DMS 273 treated with DMSO at 0.1 percent for 48 hours (cell line): ENCODE results near the gene SMAD9.

Experiments used
- DNase-seq: peaks from one replicate; lab custom pipeline; 2025; lab: John Stamatoyannopoulos, UW

Gene SMAD9

DNA sequence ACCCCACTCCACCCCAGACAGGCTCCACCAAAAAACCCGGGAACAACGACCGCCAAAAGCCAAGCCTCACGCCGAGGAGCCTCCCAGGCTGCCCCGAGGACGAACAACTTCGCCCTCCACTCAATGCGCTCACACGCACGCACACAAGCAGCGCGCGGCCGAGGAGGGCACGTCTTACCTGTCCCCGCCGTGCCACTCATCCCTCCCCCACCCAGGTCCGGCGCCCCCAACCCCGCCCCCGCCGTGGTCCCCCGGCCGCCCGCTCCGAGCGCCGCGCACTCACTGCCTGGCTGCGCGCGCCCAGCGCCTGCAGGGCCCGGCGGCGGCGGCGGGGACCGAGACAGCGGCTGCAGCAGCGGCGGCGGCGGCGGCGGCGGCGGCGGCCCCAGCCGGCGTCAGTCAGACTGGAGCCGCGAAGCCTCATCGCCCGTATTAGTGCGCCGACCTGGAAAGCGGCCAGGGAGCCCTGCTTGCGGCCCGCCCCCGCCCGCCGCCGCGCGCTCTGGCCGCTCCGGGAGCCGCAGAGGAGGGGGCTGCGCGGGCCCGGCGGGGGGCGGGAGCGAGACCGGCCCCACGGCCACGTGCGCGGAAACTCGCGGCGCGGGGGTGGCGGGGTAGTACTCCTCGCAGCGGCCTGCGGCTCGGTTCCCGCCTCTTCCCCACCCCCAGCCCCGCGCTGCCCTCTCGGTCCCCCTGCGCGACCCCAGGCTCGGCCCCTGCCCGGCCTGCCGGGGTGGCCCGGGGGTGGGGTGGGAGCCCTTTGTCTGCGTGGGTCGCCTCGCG lies at the start of gene SMAD9:
SMAD9 (minus strand) TSS at position 406 of the 783 bp plus-strand sequence. CDS start 40,549 bp downstream, outside the sequence.
- no peak for DNase-seq

GRCh38 chr13:36966404-36966803 lies 46.4 kb upstream of the SMAD9 start:
- no peak for DNase-seq

DNA sequence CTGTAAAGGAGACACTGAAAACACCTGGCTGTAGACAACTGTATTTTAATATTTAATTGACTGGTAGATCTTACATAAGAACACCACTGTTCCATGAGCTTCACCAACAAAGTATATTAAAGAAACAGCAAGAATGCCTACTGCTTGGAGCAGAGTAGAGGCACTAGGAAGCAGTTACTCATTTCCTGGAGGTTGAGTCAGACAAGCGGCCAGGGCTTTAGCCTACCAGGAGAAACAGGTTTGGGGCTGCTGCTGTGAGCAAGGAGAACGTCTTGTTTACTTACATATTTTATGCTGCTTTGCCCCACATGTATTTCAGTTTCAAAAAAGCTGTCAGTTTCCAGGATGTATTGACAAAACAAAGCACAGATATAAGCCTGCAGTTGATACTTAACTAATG lies 45.7 kb upstream of the SMAD9 start:
- DNase-seq = no peak

- DNase-seq = no peak
Measured at GRCh38 chr13:36959456-36960116, 39.5 kb upstream of the SMAD9 start.

DNA sequence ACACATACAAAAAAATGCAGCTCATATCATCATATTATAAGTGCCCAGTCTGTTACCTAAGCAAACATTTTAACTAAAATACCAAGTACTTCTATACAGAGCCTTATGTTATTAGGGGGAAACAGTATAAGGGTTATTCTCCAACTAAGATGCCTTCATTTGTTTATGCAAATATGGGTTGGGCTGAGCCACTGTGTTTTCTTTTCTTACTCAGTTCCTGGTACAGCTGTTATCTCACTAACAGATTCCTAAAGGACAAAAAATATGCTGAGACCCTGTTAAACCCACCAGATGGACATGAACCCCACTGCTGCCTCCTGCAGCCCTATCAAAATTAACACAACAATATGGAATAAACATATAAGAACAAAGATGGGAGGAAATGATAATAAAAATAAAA lies 34.5 kb upstream of the SMAD9 start:
- DNase-seq = no peak

GRCh38 chr13:36950920-36951319 lies 30.9 kb upstream of the SMAD9 start:
- no peak for DNase-seq

- DNase-seq = no peak
Measured at GRCh38 chr13:36950330-36950729, 30.3 kb upstream of the SMAD9 start.

DNA sequence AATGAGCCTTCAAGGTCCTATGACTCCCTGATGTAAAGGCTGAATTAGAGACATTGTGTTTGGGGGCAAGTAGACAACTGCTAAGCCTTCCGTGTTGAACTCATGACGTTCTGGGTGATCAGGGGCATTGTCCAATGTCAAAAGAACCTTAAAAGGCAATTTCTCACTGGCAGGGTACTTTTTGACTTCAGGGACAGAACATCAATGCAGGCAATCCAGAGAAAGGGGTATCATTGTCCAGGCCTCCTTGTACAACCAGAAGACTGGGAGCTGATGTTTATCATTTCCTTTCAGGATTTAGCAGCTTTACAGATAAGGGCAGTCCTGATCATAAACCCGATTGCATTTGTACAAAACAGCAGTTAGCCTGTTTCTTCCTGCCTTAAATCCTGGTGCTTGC lies 25.0 kb upstream of the SMAD9 start:
- DNase-seq = no peak

- no peak for DNase-seq
Measured at GRCh38 chr13:36925603-36926002, 5.6 kb upstream of the SMAD9 start.

GRCh38 chr13:36924001-36924400 lies 4.0 kb upstream of the SMAD9 start:
- no peak for DNase-seq

GRCh38 chr13:36921631-36922301 lies 1.7 kb upstream of the SMAD9 start:
- DNase-seq = no peak

DNA sequence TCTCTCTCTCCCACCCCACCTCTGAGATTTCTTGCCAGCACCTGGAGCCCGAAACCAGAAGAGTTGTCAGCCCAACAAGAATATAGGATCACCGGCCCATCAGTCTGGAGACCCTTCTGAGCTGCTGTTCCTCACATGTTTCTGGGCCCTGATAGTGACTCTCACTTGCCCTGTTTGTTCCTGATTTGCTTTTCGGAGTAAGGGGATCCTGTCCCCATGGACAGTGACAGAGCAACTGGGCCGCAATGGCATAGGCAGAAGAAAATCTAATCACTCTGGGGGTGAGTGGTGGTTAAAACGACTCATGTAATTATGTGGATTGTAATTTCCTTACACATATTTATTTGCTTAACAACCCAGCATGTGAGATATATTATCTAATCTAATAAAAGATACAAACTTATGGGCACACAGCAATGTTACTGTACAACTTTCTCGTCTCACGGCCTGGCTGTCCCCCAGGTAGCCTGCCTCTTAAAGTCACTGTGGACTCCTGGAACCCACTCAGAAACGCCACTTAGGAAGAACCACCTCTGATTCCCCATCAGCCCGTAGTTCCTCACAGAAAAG lies 663 bp upstream of the SMAD9 start:
- no peak for DNase-seq

DNA sequence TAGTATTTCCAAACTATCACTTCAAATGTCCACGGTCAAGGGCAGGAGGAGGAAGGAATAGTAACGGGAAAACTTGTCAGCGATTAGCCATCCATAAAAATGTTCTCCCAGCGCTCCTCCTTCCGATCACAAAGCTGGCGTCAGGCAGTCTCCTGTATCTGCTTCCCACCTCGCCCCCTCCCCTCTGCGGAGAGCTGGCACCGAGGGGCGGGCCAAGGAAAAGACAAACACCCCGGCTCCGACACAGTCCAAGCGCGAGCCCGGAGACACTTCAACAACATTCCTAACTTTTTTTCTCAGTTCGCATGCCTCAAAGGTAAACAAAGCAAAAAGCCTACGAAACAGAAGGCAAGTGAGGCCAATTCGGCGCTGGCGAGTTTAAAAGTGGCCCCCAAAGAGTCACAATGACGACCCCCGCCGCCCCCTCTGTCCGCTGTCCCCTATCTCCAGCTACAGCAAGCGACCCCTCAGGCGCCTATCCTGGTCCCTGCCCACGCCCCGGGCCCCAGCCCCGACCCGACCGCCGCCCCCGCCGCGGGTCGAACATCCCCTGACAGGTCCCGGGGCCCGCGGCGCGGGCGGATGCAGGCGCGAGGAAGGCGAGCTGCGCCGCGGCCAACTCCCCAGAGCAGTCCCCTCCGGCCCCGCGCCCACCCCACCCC lies 736 bp downstream of the SMAD9 start:
- peak; percentile 52 for DNase-seq

- peak; percentile 42 for DNase-seq
Measured at GRCh38 chr13:36918246-36919131, 1.5 kb downstream of the SMAD9 start.

DNA sequence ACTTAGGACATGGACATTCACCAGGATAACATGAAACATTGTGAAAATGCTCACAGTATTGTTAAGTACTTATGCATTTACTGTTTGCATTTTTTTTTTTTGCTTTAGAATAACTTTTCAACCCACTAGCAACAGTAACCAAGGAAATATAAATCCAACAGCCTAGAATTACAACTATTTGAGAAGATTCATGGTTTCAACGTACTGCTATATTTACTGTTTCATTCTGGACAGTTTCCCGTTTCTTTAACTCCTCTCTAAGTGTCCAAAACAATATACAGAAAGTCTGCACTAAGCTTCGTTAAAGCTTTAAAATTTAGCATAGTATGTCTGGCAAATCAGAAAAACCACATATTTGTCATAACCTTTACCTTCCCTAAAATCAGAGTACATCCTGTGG lies 2.7 kb downstream of the SMAD9 start:
- DNase-seq = no peak

GRCh38 chr13:36915896-36916640 lies 4.0 kb downstream of the SMAD9 start:
- DNase-seq = no peak

- DNase-seq = no peak
Measured at GRCh38 chr13:36915106-36915505, 4.9 kb downstream of the SMAD9 start.

- DNase-seq = no peak
Measured at GRCh38 chr13:36914648-36915047, 5.4 kb downstream of the SMAD9 start.

DNA sequence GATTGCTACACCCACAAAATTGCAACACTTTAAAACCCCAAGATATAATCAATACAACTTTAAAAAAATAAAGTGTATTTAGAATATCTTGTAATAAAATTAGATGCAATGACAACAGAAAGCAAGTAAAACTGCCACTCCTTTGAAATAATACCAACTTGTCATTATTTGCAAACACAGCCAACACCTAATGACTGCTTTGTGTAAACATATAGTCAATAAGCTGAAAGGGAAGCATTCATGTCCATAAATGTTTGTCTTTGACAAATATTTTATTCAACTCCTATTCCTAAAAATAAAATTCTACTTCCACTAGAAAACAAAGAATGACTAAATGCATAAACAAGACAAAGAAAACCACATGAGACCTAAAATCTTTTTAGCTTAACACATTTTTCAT lies 6.6 kb downstream of the SMAD9 start:
- no peak for DNase-seq

DNA sequence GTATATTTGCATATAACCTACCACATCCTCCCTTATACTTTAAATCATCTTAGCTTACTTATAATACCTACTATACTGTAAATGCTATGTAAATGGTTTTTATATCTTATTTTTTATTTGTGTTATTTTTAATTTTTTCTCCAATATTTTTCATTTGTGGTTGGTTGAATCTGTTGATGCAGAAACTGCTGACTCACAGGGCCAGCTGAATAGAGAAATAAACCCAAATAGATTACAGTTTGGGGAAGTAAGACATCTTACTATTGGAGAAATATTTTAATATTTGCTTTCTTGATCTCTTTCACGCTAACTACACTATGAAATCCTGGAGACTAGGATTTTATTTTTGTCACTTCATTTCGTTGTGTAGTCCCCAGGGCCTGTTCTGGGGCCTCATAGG lies 7.1 kb downstream of the SMAD9 start:
- no peak for DNase-seq
